ENCODE data around the gene GDA. TPM values are rescaled to one million over a fixed set of nuclear protein-coding genes. Genes with fewer than 3 reads are reported as not detected.

Gene GDA
- total RNA-seq, 1 experiment from 2014 or later: 5.0 TPM

- ATAC-seq (no peak), DNase-seq (ENCODE audit: low read depth, low spot score) (no peak)
- Histone ChIP-seq H3K27ac (ENCODE audit: low read length) (no peak overlapping the region), H3K27me3 (ENCODE audit: control insufficient read depth, insufficient read depth, low read length) (no peaks in the 10 kb centered on the region), H3K9me3 (ENCODE audit: control insufficient read depth, insufficient read depth, low read depth, low read length) (no peaks in the 10 kb centered on the region), H3K4me1 (ENCODE audit: control insufficient read depth, insufficient read depth, low read length) (no peaks in the 10 kb centered on the region; the same call in 1 of the 2 replicates), H3K36me3 (ENCODE audit: control insufficient read depth, insufficient read depth, low read length) (no peaks in the 10 kb centered on the region), H3K4me3 (ENCODE audit: low read depth in 2 of 2, low read length in 2 of 2) (no peak overlapping the region)
- in situ Hi-C loops (cut with HindIII; ENCODE audit: low pct_unique_long_range_greater_than_20kb, low sequenced_read_pairs) (no loop called here), intact Hi-C loops (cut with micrococcal nuclease; ENCODE audit: unreplicated experiment) (no loop called here)
- ChIA-PET POLR2A (no interaction called here), CTCF (no interaction called here)
- no peak for TF ChIP-seq CTCF (IDR thresholded peaks at IDR 0.05)
- BruUV-seq (replicated peaks): no TSS peak
Observed at GRCh38 chr9:72262063-72262462, 112.8 kb downstream of the GDA start.

- Histone ChIP-seq H3K27ac (ENCODE audit: low read length) (no peak overlapping the region), H3K9me3 (ENCODE audit: control insufficient read depth, insufficient read depth, low read depth, low read length) (no peaks in the 10 kb centered on the region), H3K27me3 (ENCODE audit: control insufficient read depth, insufficient read depth, low read length) (no peaks in the 10 kb centered on the region), H3K4me1 (ENCODE audit: control insufficient read depth, insufficient read depth, low read length) (no peaks in the 10 kb centered on the region; the same call in 1 of the 2 replicates), H3K4me3 (ENCODE audit: low read depth in 2 of 2, low read length in 2 of 2) (no peak overlapping the region), H3K36me3 (ENCODE audit: control insufficient read depth, insufficient read depth, low read length) (no peaks in the 10 kb centered on the region)
- no TSS peak for BruUV-seq (replicated peaks)
- DNase-seq (ENCODE audit: low read depth, low spot score) (no peak), ATAC-seq (no peak)
- ChIA-PET POLR2A (no interaction called here), CTCF (no interaction called here)
- no peak for TF ChIP-seq POLR2AphosphoS5 (IDR thresholded peaks at IDR 0.05; ENCODE audit: low read depth, low read length)
- no peak for TF ChIP-seq REST (IDR thresholded peaks at IDR 0.05; ENCODE audit: insufficient read depth in 1 of 2, low read depth in 2 of 2, low read length in 1 of 2)
- TF ChIP-seq TCF7L2 (IDR thresholded peaks at IDR 0.05; ENCODE audit: low read depth, low read length): no peak
- no peak for TF ChIP-seq SIN3A (IDR thresholded peaks at IDR 0.05; ENCODE audit: borderline replicate concordance, insufficient read depth, low read depth, low read length)
- no peak for TF ChIP-seq CTCF (IDR thresholded peaks at IDR 0.05)
- intact Hi-C loops (cut with micrococcal nuclease; ENCODE audit: unreplicated experiment): no loop called here
- in situ Hi-C loops (cut with HindIII; ENCODE audit: low pct_unique_long_range_greater_than_20kb, low sequenced_read_pairs): no loop called here
Observed at GRCh38 chr9:72263572-72263971, 114.3 kb downstream of the GDA start.

- Histone ChIP-seq H3K36me3 (ENCODE audit: control insufficient read depth, insufficient read depth, low read length) (no peaks in the 10 kb centered on the region), H3K27me3 (ENCODE audit: control insufficient read depth, insufficient read depth, low read length) (no peaks in the 10 kb centered on the region), H3K4me1 (ENCODE audit: control insufficient read depth, insufficient read depth, low read length) (no peaks in the 10 kb centered on the region), H3K4me3 (ENCODE audit: low read depth in 2 of 2, low read length in 2 of 2) (no peak overlapping the region), H3K27ac (ENCODE audit: low read length) (no peak overlapping the region), H3K9me3 (ENCODE audit: control insufficient read depth, insufficient read depth, low read depth, low read length) (no peaks in the 10 kb centered on the region)
- BruUV-seq (replicated peaks): no TSS peak
- POLR2A ChIA-PET: no interaction called here
- no peak for ATAC-seq
- no peak for TF ChIP-seq CTCF (IDR thresholded peaks at IDR 0.05)
- TF ChIP-seq TCF7L2 (IDR thresholded peaks at IDR 0.05; ENCODE audit: low read depth, low read length): no peak
- no peak for TF ChIP-seq POLR2AphosphoS5 (IDR thresholded peaks at IDR 0.05; ENCODE audit: low read depth, low read length)
- no peak for TF ChIP-seq REST (IDR thresholded peaks at IDR 0.05; ENCODE audit: insufficient read depth in 1 of 2, low read depth in 2 of 2, low read length in 1 of 2)
- TF ChIP-seq SIN3A (IDR thresholded peaks at IDR 0.05; ENCODE audit: borderline replicate concordance, insufficient read depth, low read depth, low read length): no peak
- CTCF ChIA-PET: no interaction called here
- no peak for DNase-seq (ENCODE audit: low read depth, low spot score)
- intact Hi-C loops (cut with micrococcal nuclease; ENCODE audit: unreplicated experiment): no loop called here
- in situ Hi-C loops (cut with HindIII; ENCODE audit: low pct_unique_long_range_greater_than_20kb, low sequenced_read_pairs): no loop called here
Observed at GRCh38 chr9:72268961-72269360, 119.7 kb downstream of the GDA start.
